ENCODE results near the gene NCK2.

NCK2 gene

DNA sequence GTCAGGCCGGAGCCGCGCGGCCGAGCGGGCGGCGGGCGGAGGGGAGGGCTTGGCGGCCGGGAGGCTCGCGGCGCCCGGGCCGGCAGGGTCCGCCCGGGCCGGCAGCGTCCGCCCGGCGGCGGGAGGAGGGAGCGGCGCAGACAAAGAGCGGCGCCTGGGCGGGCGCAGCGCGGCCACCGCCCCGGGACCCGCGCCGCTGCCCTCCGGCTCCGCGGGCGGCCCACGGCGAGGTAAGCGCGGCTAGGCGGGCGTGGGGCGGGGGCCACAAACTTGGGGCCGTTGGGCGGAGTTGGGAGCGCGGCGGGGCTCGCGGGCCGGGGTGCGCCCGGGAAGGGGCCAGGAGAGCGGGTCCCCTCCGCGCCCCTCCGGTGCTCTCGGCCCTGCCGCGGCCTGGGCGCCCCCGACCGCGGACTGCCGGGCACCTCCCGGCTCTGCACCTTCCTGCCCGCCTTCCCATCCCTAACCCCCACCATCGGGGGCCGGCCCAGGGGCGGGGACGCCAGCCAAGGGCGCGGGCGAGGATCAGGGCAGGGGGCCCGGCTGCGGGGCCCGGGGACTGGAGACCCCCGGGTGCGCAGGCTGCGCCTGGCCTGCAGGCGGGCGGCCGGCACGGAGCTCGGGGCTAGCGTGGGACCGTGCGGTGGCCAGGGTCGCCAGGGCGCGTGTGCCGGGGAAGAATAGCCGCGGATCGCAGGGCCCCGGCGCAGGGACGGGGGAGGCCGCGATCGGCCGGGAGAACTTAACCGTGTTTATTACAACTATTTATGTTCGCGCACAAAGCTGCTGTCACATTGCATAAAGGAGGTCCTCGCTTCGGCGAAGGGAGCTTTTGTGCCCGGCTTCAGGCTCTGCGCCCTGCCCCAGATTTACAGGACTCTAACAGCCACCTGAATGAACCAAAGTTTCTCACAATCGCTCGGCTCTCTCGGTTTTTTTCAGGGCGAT lies at the start of gene NCK2:
NCK2 (plus strand) TSS at position 4 of the 945 bp plus-strand sequence. CDS start 110,152 bp downstream, outside the sequence.
- no peak for DNase-seq

DNA sequence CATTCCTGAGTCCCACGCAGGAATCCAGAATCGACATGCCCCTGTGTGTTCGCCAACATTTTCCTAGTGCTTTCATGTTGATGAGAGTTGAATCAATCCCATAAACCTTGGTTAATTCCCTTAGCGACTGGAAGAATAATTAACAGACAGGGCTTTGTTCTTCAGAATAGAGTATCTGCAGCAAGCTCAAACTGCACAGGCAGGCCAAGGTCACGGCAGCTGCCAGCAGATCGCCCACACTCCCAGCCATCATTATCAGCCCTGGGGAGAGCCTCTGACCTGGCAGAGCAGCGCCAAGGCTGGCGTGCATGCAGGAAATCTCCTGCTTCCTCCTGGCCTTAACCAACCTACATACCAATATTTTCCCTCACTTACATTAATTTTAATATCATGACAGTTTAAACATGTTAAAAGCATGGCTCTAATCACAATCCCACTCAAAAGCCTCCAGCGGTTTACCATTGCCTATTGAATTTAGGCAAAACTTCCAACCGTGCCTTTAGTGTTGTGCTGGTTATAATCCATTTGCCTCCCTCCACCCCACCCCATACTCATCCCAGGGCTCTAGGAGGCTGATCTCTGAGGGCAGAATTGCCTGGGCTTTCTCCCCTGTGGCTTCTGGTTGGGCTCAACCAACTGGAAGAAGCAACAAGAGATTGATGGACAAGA lies 46.8 kb upstream of the NCK2 start:
- DNase-seq: no peak

DNA sequence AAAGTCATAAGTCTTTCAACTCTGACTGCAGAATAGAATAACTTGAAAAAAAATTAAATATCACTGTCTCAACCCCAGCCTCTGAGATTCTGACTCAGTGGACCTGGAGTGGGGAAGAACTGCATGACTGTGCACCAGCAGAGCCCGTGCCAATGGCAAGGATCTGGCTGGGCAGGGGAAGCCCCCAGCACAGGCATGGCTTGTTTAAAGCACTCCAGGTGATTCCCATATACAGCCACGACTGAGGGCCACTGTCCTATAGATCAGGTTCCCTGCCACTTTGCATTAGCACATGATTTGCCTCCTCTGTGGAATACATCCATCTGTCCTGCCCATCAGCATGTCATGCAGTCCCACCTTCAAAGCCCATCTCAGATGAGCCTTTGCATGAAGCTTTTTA lies 45.9 kb upstream of the NCK2 start:
- DNase-seq: no peak

DNA sequence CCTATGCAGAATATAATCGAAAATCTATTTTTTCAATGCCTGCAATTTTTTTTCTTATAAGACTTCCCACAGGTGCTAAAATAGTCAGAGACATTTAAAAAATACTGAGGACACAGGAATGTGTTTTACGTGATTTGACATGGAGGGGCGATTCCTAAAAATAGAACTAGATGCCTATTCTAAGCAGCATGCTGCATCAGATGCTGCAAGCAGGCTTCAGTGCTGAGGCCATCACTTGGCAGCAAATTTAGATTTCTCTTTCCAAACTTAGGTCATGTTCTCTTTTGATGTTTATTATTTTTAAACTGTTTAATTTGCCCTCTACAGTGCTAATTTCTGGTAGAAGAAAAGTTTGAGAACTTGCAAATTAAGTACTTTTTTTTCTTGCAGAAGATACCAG lies 43.7 kb upstream of the NCK2 start:
- DNase-seq: no peak

DNA sequence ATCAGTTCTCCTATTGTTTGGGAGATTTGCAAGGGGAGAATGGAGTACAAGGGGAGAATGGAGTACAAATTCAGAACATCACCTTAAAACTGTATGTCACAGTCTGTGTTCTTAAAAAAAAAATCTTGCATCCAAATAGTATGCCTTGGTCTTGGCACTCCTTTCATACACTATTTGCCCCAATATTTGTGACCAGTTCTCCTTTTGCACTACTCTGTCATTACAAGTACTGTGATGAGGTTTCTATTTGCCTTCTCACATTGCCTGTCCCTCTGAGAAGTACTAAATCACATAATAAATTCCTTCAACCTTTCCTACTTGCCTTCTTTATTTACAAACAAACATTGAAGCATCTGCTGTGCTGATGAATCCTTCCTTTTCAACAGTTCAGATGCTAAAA lies 36.0 kb upstream of the NCK2 start:
- DNase-seq: no peak

DNA sequence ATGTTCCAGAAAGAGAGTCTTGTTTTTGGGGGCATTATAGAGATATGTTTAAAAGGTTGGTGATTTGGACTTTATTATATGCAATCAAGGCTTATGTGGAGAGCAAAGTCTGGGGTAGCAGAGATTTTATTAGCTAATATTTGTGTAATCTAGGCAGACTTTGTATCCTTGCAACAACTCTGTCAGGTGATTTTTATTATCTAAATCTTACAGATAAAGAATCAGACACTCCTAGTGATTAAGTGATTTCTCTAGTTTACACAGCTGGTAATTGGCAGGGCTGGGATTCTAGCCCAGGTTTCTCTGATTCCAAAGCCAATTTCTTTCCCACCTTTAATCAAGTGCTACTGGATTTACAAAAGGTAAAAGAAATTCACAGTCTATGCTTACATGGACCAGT lies 33.3 kb upstream of the NCK2 start:
- DNase-seq: no peak

DNA sequence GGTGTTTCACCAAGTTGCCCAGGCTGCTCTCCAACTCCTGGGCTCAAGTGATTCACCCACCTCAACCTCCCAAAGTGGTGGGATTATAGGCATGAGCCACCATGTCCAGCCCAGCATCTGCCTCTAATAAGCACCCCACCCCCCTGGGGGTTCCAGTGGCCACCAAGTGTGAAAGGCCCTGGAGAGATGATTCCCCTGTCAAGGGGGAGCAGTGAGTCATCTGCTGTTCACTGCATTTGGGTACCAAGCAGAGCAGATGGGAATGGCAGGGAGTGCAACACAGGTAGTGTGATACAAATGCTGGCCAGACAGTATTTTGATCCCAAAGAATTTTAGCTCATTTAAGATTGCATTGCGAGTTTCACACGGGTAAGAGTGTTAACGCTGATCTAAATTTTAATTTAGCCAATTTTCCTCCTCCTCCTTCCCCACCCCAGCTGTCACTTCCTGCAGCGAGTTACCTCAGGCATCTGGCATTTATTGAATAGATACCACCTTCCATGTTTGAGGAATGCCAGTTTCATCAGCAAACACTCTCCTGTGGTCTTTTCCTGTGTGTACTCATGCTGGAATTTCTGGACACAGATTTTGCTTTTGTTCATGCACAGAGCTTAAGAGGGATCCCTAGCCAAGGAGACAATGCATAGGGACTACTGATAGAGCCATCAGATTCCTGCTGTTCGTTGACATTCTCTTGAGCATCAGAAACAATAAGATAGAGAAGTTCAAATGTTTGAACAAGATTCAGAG lies 32.4 kb upstream of the NCK2 start:
- no peak for DNase-seq

DNA sequence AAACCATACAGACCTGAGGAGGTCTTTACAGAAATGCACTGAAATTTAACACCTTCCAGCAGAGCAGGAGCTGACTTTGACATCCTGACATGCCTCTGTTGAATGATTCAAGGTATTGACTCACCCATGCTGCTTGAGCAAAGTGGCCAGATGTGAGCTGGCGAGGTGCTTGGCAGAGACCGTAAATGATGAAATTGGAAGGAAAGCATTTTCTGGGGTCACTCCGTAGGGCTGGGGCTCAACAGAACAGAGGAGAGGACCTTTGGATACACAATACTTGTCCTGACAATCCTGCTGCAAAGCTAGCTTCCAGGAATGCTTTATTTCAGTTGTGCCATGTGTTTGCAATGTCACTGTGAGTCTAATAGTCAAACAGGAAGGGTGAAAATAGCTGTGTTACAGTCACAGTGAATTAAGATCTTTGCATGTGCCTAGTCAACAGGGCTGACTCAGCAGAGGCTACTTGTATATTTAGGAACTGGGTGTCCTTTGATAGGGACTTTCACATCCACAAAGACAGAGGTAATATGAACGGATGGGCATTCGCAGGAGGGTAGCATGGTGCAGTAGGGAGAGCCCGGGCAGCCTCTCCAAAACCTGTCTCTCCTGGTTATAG lies 31.6 kb upstream of the NCK2 start:
- DNase-seq: no peak

DNA sequence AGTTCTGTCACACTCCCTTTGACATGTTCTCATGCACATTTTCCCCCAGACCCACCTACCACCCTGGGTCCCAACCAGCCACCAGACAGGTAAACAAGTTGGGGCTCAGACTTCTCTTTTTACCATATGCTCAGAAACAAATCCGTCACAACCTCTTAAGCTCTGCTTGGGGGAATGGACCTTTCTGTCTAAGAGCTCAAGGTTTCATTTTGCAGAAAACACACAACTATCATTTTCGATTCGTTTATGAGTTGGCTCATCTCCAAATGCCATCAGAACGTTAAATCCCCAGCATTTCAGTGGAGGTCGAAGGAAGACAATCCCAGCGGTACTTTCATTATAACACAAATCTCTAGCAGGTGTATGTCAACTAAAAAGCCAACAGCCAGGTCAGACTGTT lies 30.6 kb upstream of the NCK2 start:
- no peak for DNase-seq

DNA sequence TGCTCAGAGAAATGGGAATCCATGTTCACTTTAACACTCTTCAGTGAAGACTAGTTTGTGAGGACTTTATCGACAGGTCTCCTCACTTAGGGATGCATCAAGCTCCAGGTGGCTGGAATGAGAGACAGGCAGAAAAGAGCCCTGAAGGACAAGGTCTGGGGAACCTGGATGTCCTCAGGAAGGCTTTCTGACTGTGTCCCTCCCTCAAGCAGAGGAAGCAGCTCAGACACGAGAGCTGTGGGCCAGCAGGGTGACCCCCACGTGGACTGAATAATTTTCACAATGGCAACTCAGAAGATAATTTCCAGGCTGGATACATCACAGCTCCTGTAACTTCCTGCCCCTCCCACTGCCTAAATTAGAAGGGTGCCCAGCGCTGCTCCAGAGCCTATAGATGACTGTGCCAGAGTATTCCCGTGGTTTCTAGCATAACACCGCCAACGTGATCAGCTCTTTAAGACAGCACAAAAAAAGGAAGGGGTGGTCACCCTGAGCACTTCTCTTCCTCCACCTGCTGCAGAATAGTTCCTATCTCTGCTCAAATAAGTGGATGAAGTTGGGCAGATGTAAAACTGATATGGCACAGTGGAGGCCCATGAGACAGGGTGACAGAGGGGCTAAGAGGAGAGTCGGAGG lies 25.7 kb upstream of the NCK2 start:
- DNase-seq: no peak

DNA sequence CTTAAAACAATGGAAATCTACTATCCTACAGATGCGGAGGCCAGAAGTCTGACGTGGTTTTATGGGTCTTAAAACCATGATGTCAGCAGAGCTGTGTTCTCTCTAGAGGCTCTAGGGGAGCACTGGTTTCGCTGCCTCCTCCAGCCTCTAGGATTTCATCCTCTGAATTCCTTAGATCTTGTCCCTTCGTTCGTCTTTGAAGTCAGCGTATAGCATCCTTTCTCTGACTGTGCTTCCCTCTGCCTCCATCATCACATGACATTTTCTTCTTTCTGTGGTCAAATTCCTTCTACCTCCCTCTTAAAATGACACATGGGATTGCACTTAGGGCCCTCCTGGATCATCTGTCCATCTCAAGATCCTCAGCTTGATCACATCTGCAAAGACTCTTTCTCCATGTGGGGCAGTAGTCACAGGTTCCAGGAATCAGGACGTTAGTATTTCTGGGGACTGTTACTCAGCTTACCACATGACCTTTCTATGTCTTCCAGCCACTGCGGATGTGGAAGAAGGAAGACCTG lies 22.7 kb upstream of the NCK2 start:
- DNase-seq: no peak

DNA sequence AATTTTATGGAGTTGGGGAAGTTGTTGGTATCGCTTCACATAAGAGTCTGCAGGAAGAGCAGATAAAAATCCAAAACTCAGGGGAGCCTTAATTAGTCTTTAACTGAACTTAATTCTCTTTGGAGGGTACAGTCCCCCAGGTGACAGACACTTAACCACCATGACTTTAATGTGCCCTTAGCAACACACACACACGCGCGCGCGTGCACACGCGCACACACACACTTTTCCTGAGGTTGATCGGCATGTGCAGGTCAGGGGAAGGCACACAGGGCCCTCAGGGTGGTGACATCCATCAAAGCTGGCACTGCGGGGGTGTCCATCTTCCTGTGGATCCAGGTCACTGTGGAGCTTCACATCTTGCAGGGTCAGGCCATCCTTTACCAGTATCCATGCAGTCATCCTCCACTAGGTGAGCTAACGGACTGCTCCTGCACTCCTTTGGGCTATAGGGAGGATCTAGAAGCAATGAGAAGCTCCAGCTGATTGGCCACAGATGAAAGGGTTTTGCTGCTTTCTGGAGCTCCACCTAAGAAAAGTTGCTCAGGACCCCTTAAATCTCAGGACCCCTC lies 21.9 kb upstream of the NCK2 start:
- DNase-seq: no peak

DNA sequence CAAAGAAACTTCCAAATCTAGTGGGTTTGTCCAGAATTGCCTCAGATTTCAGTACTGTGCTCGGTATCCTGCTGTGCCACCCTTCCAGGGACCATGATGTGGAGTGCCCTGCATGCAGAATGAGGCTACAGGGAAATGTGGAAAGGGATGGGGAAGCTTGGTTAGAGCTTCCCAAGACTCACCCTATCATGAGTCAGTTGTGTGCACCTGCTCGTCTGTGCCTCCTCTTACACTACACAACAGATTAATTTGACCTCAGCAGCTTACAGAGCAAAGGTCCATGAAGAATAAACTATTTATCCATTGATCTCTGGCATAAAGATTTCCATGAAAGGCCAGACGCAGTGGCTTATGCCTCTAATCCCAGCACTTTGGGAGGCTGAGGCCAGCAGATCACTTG lies 21.3 kb upstream of the NCK2 start:
- no peak for DNase-seq

DNA sequence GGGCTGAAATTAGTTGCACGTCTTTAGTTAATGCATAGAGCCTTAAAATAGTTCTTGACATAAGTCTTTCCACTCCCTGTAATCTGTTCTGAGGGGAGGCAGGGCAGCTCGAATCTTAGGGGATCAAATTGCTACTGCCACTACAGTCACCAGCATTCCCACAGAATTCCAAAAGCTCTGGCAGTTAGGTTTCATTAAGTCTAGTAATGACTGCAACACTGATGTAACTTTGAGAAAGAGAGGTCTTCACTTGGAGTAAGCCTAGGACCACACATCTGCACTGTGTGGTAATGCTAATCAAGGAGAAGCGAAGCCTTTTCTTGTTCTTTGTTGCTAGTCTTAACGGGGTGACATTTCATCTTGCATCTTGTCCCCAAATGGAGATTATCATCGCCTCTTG lies 19.3 kb upstream of the NCK2 start:
- no peak for DNase-seq

DNA sequence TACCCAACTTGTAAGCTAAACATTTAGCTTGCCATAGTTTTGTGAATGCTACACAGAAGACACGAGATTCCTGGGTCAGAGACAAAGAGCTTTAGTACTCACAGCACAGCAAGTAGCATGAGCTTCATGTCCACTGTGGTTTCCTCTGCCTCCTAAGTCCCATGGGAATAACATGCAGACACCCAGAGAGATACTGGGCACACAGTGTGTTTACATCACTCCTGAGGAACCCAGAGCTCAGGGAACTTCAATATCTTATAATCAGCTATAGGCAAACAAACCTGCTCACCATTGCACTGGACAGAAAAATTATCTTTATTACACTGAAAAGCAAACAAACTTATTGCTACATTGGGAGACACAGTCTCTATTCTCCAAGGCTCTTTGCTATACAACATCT lies 14.5 kb upstream of the NCK2 start:
- DNase-seq: no peak

DNA sequence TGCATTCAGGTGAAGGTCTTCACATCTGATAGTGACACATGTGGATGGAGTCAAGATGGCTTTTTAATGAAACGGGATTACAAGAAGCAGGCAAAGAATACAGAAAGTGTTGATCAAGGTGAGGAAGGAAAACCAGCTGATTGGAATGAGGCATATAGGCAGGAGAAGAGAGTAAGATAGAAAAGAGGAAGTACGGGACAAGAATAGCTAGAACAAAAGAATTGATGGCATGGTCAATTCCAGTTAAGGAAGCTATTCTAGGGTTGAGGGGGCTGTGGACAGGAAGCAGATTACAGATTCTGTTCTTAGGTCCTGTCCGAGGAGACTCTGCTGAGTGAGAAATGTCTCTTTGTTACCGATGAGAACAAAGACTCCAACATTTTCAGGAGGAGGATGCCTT lies 13.2 kb upstream of the NCK2 start:
- no peak for DNase-seq

DNA sequence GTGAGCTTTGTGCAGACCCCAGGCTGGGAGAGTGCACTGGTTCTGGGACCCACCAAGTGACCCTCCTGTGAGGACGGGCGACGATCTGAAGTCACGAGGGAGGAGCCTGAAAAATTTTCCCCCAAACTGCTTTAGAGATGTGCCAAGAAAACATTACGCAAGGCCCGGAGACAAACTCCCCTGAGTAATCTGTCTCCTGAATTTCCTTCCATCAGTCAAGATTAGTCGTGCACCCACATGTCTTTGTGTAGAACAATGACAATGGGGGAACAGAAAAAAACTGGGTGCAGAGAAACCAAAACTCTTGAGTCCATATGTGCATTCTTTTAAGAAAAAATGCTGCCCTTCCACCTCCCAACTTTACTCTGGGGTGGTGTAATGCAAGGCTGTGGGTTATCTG lies 12.6 kb upstream of the NCK2 start:
- DNase-seq: no peak

DNA sequence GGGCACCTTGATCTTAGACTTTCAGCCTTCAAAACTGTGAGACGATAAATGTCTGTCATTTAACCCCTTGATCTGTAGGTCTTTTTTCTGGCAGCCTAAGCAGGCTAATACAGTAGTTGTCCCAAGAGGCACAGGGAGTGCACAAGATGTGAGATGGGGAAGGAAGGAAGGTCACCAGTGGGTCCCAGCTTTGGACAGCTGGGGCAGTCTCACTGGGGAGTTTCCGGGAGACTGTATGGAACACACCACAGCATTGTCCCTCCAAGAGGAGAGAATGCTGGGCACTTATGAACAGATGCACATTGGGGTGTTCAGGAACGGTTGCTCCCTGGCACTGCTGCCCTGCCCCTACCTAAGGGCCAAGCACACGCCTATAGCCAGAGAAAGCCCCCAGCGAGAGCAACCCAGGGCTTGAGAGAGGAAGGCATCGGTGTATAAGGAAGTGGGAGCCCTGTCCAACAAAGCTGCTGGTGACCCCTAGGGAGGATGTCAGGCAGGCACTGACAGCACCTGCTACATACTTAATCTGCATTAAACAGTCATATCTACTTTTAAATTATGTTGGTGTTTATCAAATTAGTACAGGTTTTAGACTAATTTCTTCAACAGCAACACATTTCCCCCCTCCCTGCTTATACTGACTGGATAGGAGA lies 11.6 kb upstream of the NCK2 start:
- DNase-seq: no peak

DNA sequence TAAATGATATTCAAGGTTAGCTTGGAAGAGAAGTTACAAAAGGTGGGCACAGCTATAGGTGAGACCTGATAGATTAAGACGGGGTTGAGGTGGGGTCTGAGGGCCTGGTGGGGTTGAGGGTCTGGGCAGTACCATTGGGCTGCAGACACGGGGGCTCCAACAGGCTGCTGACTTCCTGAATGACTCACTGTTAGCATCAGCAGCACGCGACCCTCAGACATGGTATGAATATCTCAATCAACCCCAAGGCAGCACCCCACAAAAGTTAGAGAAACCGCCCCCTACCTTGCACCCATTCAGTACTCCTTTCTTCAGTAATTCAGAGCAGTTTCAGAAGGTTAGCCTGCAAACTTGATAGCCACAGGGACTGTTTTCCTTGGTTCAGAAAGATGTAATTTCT lies 10.8 kb upstream of the NCK2 start:
- no peak for DNase-seq

DNA sequence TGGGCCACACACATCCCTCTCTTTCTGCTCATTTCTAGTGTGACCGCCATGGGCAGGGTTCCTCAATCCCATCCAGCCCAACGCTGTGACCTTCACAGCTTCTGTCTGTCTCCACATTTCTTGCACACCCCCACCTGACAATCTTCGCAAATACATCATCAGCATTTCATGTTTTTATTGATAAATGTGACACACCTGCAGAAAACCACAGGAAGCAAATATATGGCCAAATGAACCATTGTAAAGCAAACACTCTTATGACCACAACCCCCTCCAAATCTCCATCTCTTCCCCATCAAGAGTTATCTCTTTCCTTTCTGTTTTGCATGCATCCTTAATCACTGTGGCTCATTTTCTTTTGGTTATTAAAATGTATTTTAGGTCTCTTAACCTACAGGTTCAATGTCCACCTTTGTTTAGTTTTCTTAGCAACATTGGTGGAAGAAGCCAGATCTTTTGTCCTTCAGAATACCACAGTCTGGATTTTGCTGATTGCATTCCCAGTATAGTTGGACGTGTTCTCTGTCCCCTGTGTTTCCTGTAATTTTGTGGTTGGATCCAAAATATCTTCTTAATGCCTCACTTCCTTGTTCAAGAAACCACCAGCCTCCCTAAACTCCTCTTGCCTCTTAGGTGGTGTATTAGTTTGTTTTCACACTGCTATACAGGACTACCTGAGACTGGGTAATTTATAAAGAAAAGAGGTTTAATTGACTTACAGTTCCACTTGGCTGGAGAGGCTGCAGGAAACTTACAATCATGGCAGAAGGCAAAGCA lies 9.8 kb upstream of the NCK2 start:
- no peak for DNase-seq

DNA sequence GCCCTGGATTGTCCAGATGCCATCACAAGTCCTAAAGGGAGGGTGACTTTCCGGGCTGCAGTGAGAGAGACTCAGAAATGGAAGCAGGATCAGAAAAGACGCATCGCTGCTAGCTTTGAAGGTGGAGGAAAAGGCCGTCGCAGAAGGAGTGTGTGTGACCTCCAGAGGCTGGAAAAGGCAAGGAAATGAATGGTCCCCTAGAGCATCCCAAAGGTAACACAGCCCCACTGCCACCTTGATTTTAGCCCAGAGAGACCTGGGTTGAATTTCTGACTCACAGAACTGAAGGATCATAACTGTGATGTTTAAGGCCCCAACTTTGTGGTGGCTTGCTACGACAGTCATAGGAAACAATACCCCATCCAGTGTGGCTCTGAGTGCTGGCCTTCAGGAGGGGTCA lies 8.6 kb upstream of the NCK2 start:
- no peak for DNase-seq
